Measurements from ENCODE around the gene C9.
"Not testable (repeated sequence)": the region's sequence is repeated elsewhere in the genome, so short reads cannot be mapped to it uniquely, and the experiment has no call there.

C9 gene

DNA sequence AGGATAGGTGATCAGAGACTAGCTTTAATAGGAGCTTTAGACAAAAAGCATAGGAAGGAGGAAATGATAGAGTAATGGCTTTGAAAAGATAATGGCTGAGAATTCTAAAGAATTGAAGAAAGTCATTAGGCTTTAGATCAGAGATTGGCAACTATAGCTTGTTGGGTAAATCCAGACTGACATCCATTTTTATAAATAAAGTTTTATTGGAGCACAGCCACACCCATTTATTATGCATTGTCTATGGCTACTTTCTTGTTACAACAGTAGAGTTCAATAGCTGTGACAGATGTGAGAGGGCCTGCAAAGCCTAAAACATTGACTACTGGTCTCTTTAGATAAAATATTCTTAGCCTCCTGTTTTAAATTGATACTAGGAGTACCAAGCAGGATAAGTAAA, 104.2 kb downstream of the C9 start:
- DNase-seq (ENCODE audit: low read depth): no peak

DNA sequence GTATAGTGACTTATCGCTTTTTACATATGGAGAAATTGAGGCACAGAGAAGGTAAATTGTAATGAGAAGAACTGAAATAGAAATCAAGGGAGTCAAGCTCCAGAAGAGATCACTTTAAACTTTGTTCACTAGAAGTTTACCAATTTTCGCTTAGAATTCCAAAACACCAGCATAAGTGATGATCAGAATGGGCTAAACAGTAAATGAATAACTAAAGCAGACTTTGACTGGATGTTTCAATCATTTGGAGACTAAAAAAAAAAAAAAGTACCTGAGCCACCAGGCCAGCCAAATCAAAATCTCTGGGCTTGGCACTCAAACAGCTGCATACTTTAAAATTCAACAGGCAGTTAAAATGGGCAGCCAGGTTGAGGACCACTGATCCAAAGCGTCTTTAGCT, 106.7 kb downstream of the C9 start:
- DNase-seq (ENCODE audit: low read depth): no peak

DNA sequence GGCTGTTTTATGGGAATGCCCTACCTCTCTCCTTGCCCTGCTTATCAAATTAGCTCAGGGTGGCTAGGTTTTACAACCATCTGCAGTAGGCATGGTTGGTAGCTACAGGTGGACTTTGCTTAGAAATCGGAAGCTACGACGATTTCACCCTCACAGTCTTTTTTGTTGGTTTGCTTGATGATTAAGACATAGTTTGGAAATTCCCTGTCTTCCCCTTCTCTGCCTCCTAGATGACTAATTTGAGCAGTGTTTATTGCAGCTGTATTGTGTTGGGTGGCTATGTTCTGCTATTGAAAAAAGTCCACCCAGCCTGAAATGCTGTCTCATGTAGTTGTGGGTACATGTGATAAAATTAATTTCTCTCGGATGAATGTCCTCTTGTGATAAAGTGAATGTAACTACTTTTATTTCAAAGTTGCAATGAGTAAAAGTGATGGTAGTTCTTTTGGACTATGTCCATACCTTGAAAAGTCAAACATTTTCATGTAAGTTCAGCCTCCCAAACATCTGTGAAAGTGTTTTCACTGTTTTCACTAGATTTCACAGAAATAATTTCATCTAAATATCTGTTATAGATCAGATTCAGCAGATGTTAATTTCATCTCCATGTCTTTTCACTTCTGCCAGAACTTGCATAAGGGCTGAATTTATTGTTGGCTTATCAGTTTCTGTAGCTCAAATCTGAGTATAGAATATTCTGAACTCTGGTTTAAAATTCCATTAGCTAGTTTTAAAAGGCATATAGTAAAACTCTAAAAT, 107.6 kb downstream of the C9 start:
- peak; percentile 62 for DNase-seq (ENCODE audit: low read depth)

DNA sequence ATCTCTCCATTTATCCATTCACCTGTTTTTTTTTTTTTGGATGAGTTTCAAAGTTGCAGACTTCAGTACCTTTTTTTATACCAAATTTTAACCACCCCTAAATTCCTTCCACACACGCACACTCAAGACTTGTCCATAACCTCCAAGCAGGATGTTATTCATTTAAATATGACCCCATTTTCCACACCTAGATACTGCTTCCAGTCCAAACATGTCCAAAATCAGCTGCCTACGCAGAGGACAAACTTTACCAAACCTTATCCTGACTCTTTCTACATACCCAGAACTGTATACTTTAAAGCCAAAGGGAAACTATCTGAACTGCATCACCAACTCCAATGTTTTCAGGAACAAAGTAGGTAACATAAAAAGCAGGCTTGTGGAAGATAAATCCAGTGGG, 108.9 kb downstream of the C9 start:
- no peak for DNase-seq (ENCODE audit: low read depth)

DNA sequence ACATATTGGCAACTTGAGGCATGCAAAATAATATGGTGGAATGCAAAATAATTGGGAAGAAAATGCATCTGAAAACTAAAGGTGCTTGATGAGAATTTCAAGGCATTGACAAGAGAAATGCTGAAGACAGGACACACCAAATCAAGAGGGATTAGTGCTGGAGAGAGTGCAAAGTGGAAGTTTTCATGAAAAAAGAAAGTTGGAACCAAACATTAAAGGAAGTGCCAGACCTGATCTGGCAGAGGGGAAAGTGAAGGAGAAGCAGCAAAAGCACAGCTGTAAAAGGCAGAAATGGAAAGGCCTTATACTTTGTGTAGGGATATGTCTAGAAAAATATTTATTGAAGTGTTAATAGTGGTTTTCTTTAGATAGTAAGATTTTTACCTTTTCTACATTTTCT, 109.6 kb downstream of the C9 start:
- DNase-seq (ENCODE audit: low read depth): no peak

DNA sequence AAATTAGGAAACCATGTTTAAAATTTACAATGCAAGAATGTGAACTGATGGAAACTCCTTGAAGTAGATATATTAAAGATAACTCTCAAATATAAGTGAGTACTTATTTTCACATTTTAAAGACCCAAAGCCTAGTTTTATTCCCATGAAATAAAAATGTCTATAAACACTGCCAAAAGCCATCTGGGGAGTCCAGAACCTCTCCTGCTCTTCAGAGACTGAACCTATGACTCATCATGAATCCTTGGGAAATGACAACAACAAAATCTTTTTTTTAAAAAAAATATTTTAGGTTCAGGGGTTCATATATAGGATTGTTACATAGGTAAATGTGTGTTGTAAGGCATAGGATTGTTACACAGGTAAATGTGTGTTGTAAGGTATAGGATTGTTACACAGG, 111.1 kb downstream of the C9 start:
- peak; percentile 39 for DNase-seq (ENCODE audit: low read depth)

DNA sequence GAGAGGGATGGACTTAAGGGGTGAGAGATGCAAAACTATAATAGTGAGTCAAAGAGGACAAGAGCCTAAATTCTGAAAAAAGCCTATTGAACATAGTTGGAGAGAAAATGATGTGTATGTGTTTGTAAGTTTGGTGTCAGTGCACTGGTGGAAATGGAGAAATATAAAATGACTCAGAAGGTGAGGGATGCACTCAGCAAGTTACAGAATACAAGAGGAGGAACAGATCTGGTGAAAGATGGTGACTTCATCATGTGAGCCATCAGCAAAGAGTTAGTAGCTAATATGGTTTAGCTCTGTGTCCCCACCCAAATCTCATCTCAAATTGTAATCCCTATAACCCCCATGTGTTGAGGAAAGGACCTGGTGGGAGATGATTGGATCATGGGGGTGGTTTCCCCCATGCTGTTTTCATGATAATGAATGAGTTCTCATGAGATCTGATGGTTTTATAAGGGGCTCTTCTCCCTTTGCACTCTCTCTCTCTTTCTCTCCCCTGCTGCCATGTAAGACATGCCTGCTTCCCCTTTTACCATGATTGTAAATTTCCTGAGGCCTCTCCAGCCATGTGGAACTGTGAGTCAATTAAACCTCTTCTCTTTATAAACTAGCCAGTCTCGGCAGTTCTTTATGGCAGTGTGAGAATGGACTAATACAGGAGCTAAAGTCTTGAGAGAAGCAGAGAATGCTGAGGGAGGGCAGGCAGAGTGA, 114.6 kb downstream of the C9 start:
- no peak for DNase-seq (ENCODE audit: low read depth)

DNA sequence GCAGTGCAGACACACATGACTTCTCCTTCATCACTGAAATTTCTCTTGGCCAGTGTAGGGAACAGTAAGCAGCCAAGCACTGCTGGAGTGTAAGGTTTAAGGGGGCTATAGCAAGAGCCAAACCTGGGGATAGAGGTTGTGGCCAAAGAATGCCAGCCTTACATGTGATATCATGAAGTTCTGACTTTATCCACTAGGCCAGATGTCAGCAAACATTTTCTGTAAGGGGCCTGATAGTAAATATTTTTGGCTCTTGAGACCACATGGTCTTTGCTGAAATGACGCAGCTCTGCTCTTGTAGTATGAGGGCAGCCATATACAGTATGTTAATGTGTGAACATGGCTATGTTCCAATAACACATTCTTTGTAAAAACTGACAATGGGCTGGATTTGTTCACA, 115.2 kb downstream of the C9 start:
- no peak for DNase-seq (ENCODE audit: low read depth)

DNA sequence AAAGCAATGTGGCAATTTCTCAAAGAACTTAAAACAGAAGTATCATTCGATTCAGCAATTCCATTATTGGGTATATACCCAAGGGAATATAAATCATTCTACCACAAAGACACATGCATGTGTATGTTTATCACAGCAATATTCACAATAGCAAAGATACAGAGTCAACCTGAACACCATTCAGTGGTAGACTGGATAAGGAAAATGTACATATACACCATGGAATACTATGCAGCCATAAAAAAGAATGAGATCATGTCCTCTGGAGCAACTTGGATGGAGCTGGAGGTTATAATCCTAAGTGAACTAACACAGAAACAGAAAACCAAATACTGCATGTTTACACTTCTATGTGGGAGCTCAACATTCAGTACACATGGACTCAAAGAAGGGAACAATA, 123.5 kb downstream of the C9 start:
- no peak for DNase-seq (ENCODE audit: low read depth)

DNA sequence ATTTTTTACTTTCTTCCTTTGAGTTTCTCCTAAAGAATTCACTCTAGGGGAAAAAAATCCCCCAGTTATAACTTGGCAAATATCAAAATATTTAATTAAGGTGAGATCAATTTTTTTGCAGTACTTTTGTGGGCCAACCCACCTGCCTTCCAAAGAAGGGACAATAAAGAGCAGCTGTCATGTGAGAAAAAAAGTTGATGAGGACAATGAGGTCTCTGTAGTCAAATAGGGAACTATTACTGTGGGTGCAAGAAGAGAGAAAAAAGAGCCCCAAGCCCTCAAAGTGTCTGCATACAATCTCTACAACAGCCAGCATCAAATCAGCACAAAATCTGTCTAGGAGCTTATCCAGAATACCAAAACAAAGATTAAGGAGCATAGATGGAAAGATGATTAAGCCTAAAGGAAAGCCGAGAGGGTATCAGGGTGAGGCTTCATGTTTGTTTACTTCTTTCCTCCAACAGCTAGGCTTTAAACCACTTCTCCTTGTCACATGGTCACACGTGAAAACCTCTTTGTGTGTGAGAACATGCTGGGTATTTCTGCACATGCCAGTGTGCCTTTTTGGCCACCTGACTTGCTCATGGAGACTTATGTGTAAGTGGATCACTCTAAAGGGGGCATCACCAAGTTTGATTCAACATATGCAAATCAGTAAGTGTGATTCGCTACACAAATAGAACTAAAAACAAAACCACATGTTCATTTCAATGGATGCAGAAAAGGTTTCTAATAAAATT, 125.8 kb downstream of the C9 start:
- DNase-seq (ENCODE audit: low read depth): no peak

DNA sequence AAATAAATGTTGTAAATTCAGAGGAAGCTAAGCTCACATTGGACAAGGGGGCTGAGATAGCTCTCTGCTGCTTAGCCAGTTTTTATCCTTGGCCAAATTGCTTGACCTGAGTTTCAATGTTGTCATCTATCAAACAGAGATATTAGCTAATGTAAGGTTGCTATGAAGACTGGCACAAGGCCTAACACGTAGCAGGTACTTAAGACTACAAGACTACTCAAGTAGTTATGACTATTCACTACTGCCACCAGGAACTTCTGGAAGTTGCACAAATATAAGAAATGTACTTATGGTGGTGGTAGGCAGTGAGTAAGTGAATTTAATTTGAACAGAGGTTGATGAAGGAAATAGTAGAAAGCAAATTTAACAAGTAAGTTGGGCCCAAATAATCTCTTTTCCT, 127.6 kb downstream of the C9 start:
- no peak for DNase-seq (ENCODE audit: low read depth)

DNA sequence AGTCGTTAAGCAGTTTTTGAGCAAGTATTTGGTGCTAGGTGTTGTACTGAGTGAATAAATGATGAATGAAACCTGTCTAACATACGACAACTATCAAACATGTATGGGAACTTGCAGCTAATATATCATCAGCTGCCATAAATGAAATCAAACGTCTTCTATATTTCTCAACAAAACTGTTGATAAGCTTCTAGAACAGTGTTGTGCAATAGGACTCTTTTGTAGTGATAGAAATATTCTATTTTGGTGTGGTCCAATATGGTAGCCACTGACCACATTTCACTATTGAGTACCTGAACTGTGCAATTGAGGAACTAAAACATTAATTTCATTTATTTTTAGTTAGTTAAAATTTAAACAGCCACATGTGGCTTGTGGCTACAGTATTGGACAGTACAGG, 128.6 kb downstream of the C9 start:
- DNase-seq (ENCODE audit: low read depth): no peak

DNA sequence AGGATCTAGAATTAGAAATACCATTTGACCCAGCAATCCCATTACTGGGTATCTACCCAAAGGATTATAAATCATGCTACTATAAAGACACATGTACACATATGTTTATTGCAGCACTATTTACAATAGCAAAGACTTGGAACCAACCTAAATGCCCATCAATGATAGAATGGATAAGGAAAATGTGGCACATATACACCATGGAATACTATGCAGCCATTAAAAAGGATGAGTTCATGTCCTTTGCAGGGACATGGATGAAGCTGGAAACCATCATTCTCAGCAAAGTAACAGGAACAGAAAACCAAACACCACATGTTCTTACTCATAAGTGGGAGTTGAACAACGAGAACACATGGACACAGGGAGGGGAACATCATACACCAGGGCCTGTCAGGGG, 129.8 kb downstream of the C9 start:
- not testable (repeated sequence) for DNase-seq (ENCODE audit: low read depth)

Measured in EH (cell line).